ENCODE measurements around the gene NTRK2.

GRCh38 chr9:84969736-84970135 lies 300.2 kb downstream of the NTRK2 start:
- TF ChIP-seq POLR2A (IDR thresholded peaks at IDR 0.05), result no peak
- TF ChIP-seq, protein P1, sequence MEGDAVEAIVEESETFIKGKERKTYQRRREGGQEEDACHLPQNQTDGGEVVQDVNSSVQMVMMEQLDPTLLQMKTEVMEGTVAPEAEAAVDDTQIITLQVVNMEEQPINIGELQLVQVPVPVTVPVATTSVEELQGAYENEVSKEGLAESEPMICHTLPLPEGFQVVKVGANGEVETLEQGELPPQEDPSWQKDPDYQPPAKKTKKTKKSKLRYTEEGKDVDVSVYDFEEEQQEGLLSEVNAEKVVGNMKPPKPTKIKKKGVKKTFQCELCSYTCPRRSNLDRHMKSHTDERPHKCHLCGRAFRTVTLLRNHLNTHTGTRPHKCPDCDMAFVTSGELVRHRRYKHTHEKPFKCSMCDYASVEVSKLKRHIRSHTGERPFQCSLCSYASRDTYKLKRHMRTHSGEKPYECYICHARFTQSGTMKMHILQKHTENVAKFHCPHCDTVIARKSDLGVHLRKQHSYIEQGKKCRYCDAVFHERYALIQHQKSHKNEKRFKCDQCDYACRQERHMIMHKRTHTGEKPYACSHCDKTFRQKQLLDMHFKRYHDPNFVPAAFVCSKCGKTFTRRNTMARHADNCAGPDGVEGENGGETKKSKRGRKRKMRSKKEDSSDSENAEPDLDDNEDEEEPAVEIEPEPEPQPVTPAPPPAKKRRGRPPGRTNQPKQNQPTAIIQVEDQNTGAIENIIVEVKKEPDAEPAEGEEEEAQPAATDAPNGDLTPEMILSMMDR (IDR thresholded peaks at IDR 0.05), result no peak
- no peak for TF ChIP-seq POLR2AphosphoS5 (IDR thresholded peaks at IDR 0.05)

All from upper lobe of left lung (tissue), 4 donors.